Fibroblast of lung (primary cell): ENCODE data around the gene ADGRV1. TPM values are rescaled to one million over a fixed set of nuclear protein-coding genes. Genes with fewer than 3 reads are reported as not detected.
"Not testable (repeated sequence)": the region's sequence is repeated elsewhere in the genome, so short reads cannot be mapped to it uniquely, and the experiment has no call there.

Source experiments
- DNase-seq, 2 donors: peaks; one replicate each; pipeline versions ENCODE4 v3.0.0 to v3.0.0-alpha.2; 2010; ENCODE audit warnings: low read depth in 2 of 2
- H2AFZ ChIP-seq: 2 replicates; pipeline ENCODE4 v1.5.1; 2012; ENCODE audit warnings: low read length, control low read depth, inconsistent platforms
- H3K27ac ChIP-seq: 2 replicates; pipeline ENCODE4 v1.5.1; 2011; ENCODE audit warnings: low read length, control low read depth; ENCODE audit not compliant: insufficient read depth
- H3K27me3 ChIP-seq: 2 replicates; pipeline ENCODE4 v1.5.1; 2011; ENCODE audit warnings: mild to moderate bottlenecking, low read length; ENCODE audit not compliant: control insufficient read depth, insufficient read depth
- H3K36me3 ChIP-seq: 2 replicates; pipeline ENCODE4 v1.5.1; 2011; ENCODE audit warnings: low read length; ENCODE audit not compliant: control insufficient read depth, insufficient read depth
- H3K4me1 ChIP-seq: 2 replicates; pipeline ENCODE4 v1.5.1; 2011; ENCODE audit warnings: low read length; ENCODE audit not compliant: control insufficient read depth, insufficient read depth; ENCODE audit errors: extremely low read depth
- H3K4me2 ChIP-seq: 2 replicates; pipeline ENCODE4 v1.5.1; 2011; ENCODE audit warnings: low read length, control low read depth; ENCODE audit not compliant: insufficient read depth; ENCODE audit errors: extremely low read depth
- H3K4me3 ChIP-seq, 4 experiments: fragments of 200-600 bp in 1 of 4; sonication (generic) in 1 of 4; replicated peaks in 1 of 4; 2 replicates each; pipeline ENCODE4 v1.5.1; 2011 to 2016; ENCODE audit warnings: low read length in 4 of 4, low read depth in 3 of 4, mild to moderate bottlenecking in 3 of 4, control low read depth in 2 of 4, inconsistent platforms in 1 of 4, mixed read lengths in 1 of 4; ENCODE audit not compliant: insufficient read depth in 1 of 4; ENCODE audit errors: control extremely low read depth in 1 of 4
- H3K79me2 ChIP-seq: 2 replicates; pipeline ENCODE4 v1.5.1; 2012; ENCODE audit warnings: mild to moderate bottlenecking, low read length, inconsistent platforms; ENCODE audit not compliant: control insufficient read depth, insufficient read depth
- H3K9ac ChIP-seq: 2 replicates; pipeline ENCODE4 v1.5.1; 2011; ENCODE audit warnings: mild to moderate bottlenecking, low read length, control low read depth; ENCODE audit not compliant: insufficient read depth
- H3K9me3 ChIP-seq: 2 replicates; pipeline ENCODE4 v1.5.1; 2012; ENCODE audit warnings: low read depth, low read length; ENCODE audit not compliant: control insufficient read depth, insufficient read depth
- H4K20me1 ChIP-seq: 2 replicates; pipeline ENCODE4 v1.5.1; 2011; ENCODE audit warnings: low read length; ENCODE audit not compliant: control insufficient read depth, insufficient read depth; ENCODE audit errors: extremely low read depth
- CTCF ChIP-seq, 2 donors: IDR thresholded peaks in 1 of 2; conservative IDR thresholded peaks in 1 of 2; 1 replicate in 1 of 2; 2 replicates in 1 of 2; pipeline ENCODE4 v1.5.1; 2011 to 2012; ENCODE audit warnings: low read length in 2 of 2, control low read depth in 1 of 2, inconsistent platforms in 1 of 2, low read depth in 1 of 2, mild to moderate bottlenecking in 1 of 2
- EZH2 ChIP-seq: IDR thresholded peaks from 2 replicates; pipeline ENCODE4 v1.5.1; 2012; ENCODE audit warnings: low read length, control low read depth, mild to moderate bottlenecking; ENCODE audit errors: missing control alignments
- polyA plus RNA-seq, 2 donors: library from polyadenylated mRNA; depleted of rRNA in 1 of 2; stranded (reverse) in 1 of 2; unstranded in 1 of 2; fragments of >200 nt; gene quantifications; 2 replicates each; pipeline ENCODE4 v1.2.1, GENCODE V29; 2011 to 2012; ENCODE audit warnings: missing spikeins in 1 of 2
- total RNA-seq: library from RNA; depleted of rRNA; stranded (reverse); fragments of >200 nt; gene quantifications from 2 replicates; pipeline ENCODE4 v1.2.1, GENCODE V29; 2014

ADGRV1 gene
- total and polyA plus RNA-seq, 2 donors (not counting 1 experiment from before 2014, with no cell fraction given): 0.15 to 0.17 TPM

GRCh38 chr5:90585337-90585986 is 26.9 kb downstream of the ADGRV1 start:
- H3K27me3 ChIP-seq: no peaks in the 10 kb centered on the region
- no peaks in the 10 kb centered on the region for H3K36me3 ChIP-seq
- no peak for DNase-seq
- H3K4me2 ChIP-seq: no peak overlapping the region
- no peaks in the 10 kb centered on the region for H3K9me3 ChIP-seq
- no peaks in the 10 kb centered on the region for H4K20me1 ChIP-seq
- H3K79me2 ChIP-seq: no peaks in the 10 kb centered on the region
- no peak overlapping the region for H2AFZ ChIP-seq
- no peak overlapping the region for H3K27ac ChIP-seq
- no peak overlapping the region for H3K9ac ChIP-seq
- no peak for TF ChIP-seq EZH2
- no peak for TF ChIP-seq CTCF (conservative IDR thresholded peaks at IDR 0.05 in 1 of 2, IDR thresholded peaks at IDR 0.05 in 1 of 2; ENCODE audit: low read depth in 1 of 2, low read length in 2 of 2)
- H3K4me1 ChIP-seq: no peaks in the 10 kb centered on the region
- no peak overlapping the region for H3K4me3 ChIP-seq

GRCh38 chr5:90586469-90586868 is 27.9 kb downstream of the ADGRV1 start:
- no peak for DNase-seq
- H3K27ac ChIP-seq: no peak overlapping the region
- no peaks in the 10 kb centered on the region for H3K4me1 ChIP-seq
- no peaks in the 10 kb centered on the region for H3K9me3 ChIP-seq
- no peak overlapping the region for H2AFZ ChIP-seq
- no peak overlapping the region for H3K4me3 ChIP-seq
- TF ChIP-seq CTCF (conservative IDR thresholded peaks at IDR 0.05 in 1 of 2, IDR thresholded peaks at IDR 0.05 in 1 of 2; ENCODE audit: low read depth in 1 of 2, low read length in 2 of 2) (no peak), EZH2 (no peak)
- H3K36me3 ChIP-seq: no peaks in the 10 kb centered on the region
- H3K4me2 ChIP-seq: no peak overlapping the region
- no peaks in the 10 kb centered on the region for H3K27me3 ChIP-seq
- H4K20me1 ChIP-seq: no peaks in the 10 kb centered on the region
- H3K79me2 ChIP-seq: no peaks in the 10 kb centered on the region
- H3K9ac ChIP-seq: no peak overlapping the region

GRCh38 chr5:90590170-90590569 is 31.6 kb downstream of the ADGRV1 start:
- DNase-seq: no peak
- no peaks in the 10 kb centered on the region for H3K27me3 ChIP-seq
- H3K27ac ChIP-seq: no peak overlapping the region
- H2AFZ ChIP-seq: no peak overlapping the region
- H3K4me2 ChIP-seq: no peak overlapping the region
- no peak overlapping the region for H3K9ac ChIP-seq
- H4K20me1 ChIP-seq: no peaks in the 10 kb centered on the region
- H3K9me3 ChIP-seq: no peaks in the 10 kb centered on the region
- H3K36me3 ChIP-seq: no peaks in the 10 kb centered on the region
- no peaks in the 10 kb centered on the region for H3K4me1 ChIP-seq
- no peaks in the 10 kb centered on the region for H3K79me2 ChIP-seq
- no peak for TF ChIP-seq CTCF (conservative IDR thresholded peaks at IDR 0.05 in 1 of 2, IDR thresholded peaks at IDR 0.05 in 1 of 2; ENCODE audit: low read depth in 1 of 2, low read length in 2 of 2)
- no peak for TF ChIP-seq EZH2
- H3K4me3 ChIP-seq: no peak overlapping the region

GRCh38 chr5:90593083-90593482 is 34.5 kb downstream of the ADGRV1 start:
- H3K27ac ChIP-seq, DNase-seq, H2AFZ ChIP-seq, H3K4me3 ChIP-seq, H3K79me2 ChIP-seq, H3K4me1 ChIP-seq, H3K36me3 ChIP-seq, H3K9ac ChIP-seq, H4K20me1 ChIP-seq, H3K27me3 ChIP-seq, H3K9me3 ChIP-seq, H3K4me2 ChIP-seq: not testable (repeated sequence)

DNA sequence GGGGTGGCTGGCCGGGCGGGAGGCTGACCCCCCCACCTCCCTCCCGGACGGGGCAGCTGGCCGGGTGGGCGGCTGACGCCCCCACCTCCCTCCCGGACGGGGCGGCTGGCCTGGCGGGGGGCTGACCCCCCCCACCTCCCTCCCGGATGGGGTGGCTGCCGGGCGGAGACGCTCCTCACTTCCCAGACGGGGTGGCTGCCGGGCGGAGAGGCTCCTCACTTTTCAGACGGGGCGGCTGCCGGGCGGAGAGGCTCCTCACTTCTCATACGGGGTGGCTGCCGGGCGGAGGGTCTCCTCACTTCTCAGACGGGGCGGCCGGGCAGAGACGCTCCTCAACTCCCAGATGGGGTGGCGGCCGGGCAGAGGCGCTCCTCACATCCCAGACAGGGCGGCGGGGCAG is 37.2 kb downstream of the ADGRV1 start:
- H3K27me3 ChIP-seq, H2AFZ ChIP-seq, H3K9me3 ChIP-seq, H3K9ac ChIP-seq, H3K79me2 ChIP-seq, H3K36me3 ChIP-seq, H3K4me1 ChIP-seq, H3K27ac ChIP-seq, H3K4me2 ChIP-seq, H3K4me3 ChIP-seq, H4K20me1 ChIP-seq, DNase-seq: not testable (repeated sequence)
